ENCODE results near the gene RB1. TPM values are rescaled to one million over a fixed set of nuclear protein-coding genes. Genes with fewer than 3 reads are reported as not detected.
A peak's percentile ranks its signal among the peaks of the same experiment; 100 is the strongest.

RB1 gene
- total and polyA plus RNA-seq, 12 donors, result 10.4 to 78.0 (median 45.7) TPM

DNA sequence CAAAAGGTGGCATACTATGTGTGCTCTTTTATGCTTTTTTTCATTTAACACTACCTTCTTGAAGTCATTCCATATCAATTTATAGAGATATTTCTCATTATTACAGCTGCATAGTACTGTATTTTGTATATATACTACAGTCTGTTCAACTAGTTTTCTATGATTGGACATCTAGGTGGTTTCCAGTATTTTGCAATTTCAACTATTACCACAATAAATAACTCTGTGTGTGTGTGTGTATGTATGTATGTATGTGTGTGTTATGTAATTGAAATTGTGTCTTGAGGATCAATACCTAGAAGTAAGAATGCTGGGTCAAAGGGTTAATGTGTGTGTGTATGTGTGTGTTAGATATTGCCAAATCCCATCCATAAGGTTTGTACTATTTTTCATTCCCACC is 102.3 kb downstream of the RB1 start:
- Histone ChIP-seq H3K27ac (peak overlapping the region in 2 of 5 donors; percentile 10 to 75), H3K36me3 (replicated peaks in 1 of 2) (no peaks in the 10 kb centered on the region), H3K9me3 (replicated peaks in 1 of 3) (peaks cover 0 to 4% (median 0%) of the 10 kb centered on the region in 3 donors), H3K27me3 (no peaks in the 10 kb centered on the region), H3K4me1 (replicated peaks in 1 of 2) (peaks cover 26 to 65% of the 10 kb centered on the region in 2 donors), H3K4me3 (no peak overlapping the region)
- TF ChIP-seq, protein P1, sequence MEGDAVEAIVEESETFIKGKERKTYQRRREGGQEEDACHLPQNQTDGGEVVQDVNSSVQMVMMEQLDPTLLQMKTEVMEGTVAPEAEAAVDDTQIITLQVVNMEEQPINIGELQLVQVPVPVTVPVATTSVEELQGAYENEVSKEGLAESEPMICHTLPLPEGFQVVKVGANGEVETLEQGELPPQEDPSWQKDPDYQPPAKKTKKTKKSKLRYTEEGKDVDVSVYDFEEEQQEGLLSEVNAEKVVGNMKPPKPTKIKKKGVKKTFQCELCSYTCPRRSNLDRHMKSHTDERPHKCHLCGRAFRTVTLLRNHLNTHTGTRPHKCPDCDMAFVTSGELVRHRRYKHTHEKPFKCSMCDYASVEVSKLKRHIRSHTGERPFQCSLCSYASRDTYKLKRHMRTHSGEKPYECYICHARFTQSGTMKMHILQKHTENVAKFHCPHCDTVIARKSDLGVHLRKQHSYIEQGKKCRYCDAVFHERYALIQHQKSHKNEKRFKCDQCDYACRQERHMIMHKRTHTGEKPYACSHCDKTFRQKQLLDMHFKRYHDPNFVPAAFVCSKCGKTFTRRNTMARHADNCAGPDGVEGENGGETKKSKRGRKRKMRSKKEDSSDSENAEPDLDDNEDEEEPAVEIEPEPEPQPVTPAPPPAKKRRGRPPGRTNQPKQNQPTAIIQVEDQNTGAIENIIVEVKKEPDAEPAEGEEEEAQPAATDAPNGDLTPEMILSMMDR (IDR thresholded peaks at IDR 0.05), result no peak
- TF ChIP-seq POLR2A (IDR thresholded peaks at IDR 0.05), result no peak
- intact Hi-C loops (cut with DNase I), result no loop called here
- DNase-seq, result no peak

DNA sequence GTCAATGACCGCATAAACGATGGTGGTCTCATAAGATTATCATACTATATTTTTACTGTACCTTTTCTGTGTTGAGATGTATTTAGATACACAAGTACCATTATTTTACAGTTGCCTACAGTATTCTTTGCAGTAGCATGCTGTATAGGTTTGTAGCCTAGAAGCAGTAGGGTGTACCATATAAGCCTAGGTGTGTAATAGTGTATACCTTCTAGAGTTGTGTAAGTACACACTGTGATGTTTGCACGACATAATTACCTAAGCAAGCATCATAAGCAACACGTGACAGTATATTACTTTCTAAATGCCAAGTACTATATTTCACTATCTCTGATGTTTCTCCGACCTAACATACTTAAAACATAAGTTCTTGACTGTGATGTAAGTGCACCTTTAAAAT is 106.6 kb downstream of the RB1 start:
- intact Hi-C loops (cut with DNase I), result no loop called here
- peaks cover 5 to 39% of the 10 kb centered on the region in 2 donors for H3K4me1 ChIP-seq (replicated peaks in 1 of 2)

DNA sequence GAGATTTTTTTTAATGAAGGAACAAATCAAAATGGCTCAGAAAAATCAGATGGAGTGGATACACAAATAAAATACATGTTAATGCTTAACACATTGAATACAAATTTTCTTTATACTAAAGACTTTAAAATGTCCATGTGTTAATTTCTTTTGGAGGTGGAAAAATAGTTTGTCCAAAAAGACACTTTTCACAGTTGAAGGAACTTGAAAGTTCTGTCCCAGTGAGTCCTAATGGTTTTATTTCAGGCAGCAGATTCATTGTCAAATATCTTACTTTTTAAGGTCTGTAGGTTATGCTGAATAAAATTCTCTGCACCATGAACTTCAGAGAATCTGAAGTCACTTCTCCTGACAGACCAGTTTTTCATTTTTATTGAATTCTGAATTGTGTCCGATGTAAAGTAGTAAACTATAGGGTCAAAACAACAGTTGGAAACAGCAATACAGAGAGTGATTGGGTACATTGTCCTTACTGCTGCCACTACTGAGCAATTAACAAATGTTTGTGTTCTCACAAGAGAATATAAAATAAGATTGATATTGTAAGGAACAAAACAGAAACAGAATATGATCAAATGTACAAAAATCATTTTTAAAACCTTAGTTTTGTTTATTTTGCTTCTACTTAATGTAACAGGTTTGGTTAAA is 107.7 kb downstream of the RB1 start:
- intact Hi-C loops (cut with DNase I), result no loop called here
- no peaks in the 10 kb centered on the region for H3K27me3 ChIP-seq
- peaks cover 0 to 28% of the 10 kb centered on the region in 2 donors for H3K4me1 ChIP-seq (replicated peaks in 1 of 2)
- peaks cover 0 to 4% (median 0%) of the 10 kb centered on the region in 3 donors for H3K9me3 ChIP-seq (replicated peaks in 1 of 3)
- TF ChIP-seq, protein P1 (IDR thresholded peaks at IDR 0.05), result no peak
- TF ChIP-seq POLR2A (IDR thresholded peaks at IDR 0.05), result no peak
- H3K27ac ChIP-seq, result peak overlapping the region; percentile 1 to 82 (median 68)
- no peaks in the 10 kb centered on the region for H3K36me3 ChIP-seq (replicated peaks in 1 of 2)
- WGBS, 4 donors, result 3 to 15% (median 9%) methylated on average over 1 of the region's 1 CpG
- DNase-seq, result no peak
- peak overlapping the region in 3 of 4 donors; percentile 46 to 64 (median 49) for H3K4me3 ChIP-seq

More for the DNA sequence above, 106.6 kb downstream of the RB1 start:
- no peak for TF ChIP-seq POLR2A (IDR thresholded peaks at IDR 0.05)
- TF ChIP-seq, protein P1 (IDR thresholded peaks at IDR 0.05), result no peak
- Histone ChIP-seq H3K27me3 (no peaks in the 10 kb centered on the region), H3K27ac (peak overlapping the region in 3 of 5 donors; percentile 46 to 82 (median 81)), H3K9me3 (replicated peaks in 1 of 3) (peaks cover 0 to 4% (median 0%) of the 10 kb centered on the region in 3 donors), H3K36me3 (replicated peaks in 1 of 2) (no peaks in the 10 kb centered on the region), H3K4me3 (peak overlapping the region in 1 of 4 donors; percentile 64)
- no peak for DNase-seq
- 52 to 63% (median 57%) methylated on average over 5 of the region's 5 CpGs for WGBS, 4 donors

DNA sequence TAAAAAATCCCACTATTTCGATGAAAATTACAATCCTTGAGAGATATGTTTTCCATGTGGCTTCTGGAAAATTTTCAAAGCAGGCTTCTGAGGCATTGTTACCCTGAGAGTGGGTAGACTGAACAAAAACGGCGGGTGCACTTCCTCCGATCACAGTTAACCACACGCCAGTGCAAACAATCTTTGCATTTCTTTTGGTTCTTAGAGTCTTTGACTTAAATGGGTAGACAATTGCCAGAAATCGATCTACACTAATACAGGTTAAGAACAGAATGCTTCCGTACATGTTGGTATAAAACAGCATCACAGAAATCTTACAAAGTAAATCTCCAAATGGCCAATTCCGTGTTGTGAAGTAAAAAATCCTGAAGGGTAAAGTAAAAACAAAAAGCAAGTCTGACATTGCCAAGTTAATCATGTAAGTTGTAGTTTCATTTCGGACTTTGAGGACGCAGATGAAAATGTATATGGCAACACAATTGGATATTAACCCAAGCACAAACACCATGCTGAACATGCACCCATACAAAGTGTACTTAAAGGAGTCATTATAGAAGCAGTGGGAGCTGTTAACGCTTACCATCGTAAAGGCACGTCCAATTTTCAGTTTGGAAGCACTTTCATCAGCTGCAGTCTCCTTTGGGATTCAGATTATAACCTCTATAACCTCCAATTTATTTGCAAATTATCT is 108.4 kb downstream of the RB1 start:
- Histone ChIP-seq H3K9me3 (replicated peaks in 1 of 3) (peaks cover 0 to 2% (median 0%) of the 10 kb centered on the region in 3 donors), H3K4me1 (replicated peaks in 1 of 2) (peaks cover 0 to 26% of the 10 kb centered on the region in 2 donors), H3K27ac (peak overlapping the region; percentile 47 to 82 (median 69)), H3K27me3 (no peaks in the 10 kb centered on the region), H3K4me3 (peak overlapping the region in 3 of 4 donors; percentile 46 to 64 (median 49)), H3K36me3 (replicated peaks in 1 of 2) (no peaks in the 10 kb centered on the region)
- 5 to 17% (median 12%) methylated on average over 13 of the region's 13 CpGs for WGBS, 4 donors
- DNase-seq, result no peak
- intact Hi-C loops (cut with DNase I), result no loop called here
- TF ChIP-seq, protein P1 (IDR thresholded peaks at IDR 0.05), result no peak
- peak in 1 of 2 donors; percentile 33 for TF ChIP-seq POLR2A (IDR thresholded peaks at IDR 0.05)
